C4-2B (cell line): ENCODE measurements around the gene OR10T2.
"Not testable (repeated sequence)": the region's sequence is repeated elsewhere in the genome, so short reads cannot be mapped to it uniquely, and the experiment has no call there.

Source experiments
- H3K27ac ChIP-seq: fragments of 450-650 bp; 2 replicates; pipeline ENCODE4 v1.5.1; 2017
- ZFX ChIP-seq: fragments of 450-650 bp; IDR thresholded peaks from 2 replicates; pipeline ENCODE4 v1.6.1; 2017
- TF ChIP-seq, protein P1 (sequence below): fragments of 450-650 bp; conservative IDR thresholded peaks from 2 replicates; pipeline ENCODE4 v1.5.1; 2017; ENCODE audit warnings: mild to moderate bottlenecking

Gene OR10T2

GRCh38 chr1:158390331-158390730 is 8.9 kb downstream of the OR10T2 start:
- TF ChIP-seq ZFX = no peak
- TF ChIP-seq, protein P1, sequence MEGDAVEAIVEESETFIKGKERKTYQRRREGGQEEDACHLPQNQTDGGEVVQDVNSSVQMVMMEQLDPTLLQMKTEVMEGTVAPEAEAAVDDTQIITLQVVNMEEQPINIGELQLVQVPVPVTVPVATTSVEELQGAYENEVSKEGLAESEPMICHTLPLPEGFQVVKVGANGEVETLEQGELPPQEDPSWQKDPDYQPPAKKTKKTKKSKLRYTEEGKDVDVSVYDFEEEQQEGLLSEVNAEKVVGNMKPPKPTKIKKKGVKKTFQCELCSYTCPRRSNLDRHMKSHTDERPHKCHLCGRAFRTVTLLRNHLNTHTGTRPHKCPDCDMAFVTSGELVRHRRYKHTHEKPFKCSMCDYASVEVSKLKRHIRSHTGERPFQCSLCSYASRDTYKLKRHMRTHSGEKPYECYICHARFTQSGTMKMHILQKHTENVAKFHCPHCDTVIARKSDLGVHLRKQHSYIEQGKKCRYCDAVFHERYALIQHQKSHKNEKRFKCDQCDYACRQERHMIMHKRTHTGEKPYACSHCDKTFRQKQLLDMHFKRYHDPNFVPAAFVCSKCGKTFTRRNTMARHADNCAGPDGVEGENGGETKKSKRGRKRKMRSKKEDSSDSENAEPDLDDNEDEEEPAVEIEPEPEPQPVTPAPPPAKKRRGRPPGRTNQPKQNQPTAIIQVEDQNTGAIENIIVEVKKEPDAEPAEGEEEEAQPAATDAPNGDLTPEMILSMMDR = no peak
- H3K27ac ChIP-seq = no peak overlapping the region

DNA sequence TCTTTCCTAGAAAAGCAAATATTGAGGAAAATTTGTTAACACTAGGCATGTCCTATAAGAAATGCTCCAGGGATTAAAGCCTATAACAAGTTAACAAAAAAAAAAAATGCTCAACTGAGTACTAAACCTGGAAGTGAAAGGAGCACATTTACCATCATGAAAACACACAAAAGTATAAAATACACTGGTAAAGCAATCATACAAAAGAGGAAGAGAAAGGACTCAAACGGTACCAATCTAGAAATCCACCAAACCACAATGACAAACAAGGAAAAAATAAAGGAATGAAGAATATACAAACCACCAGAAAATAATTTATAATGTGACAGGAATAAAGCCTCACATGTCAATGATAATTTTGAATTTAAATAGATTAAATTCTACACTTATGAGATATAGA is 24.4 kb downstream of the OR10T2 start:
- no peak overlapping the region for H3K27ac ChIP-seq
- TF ChIP-seq ZFX = no peak

- H3K27ac ChIP-seq = not testable (repeated sequence)
Measured at GRCh38 chr1:158374101-158374500, 25.2 kb downstream of the OR10T2 start.

DNA sequence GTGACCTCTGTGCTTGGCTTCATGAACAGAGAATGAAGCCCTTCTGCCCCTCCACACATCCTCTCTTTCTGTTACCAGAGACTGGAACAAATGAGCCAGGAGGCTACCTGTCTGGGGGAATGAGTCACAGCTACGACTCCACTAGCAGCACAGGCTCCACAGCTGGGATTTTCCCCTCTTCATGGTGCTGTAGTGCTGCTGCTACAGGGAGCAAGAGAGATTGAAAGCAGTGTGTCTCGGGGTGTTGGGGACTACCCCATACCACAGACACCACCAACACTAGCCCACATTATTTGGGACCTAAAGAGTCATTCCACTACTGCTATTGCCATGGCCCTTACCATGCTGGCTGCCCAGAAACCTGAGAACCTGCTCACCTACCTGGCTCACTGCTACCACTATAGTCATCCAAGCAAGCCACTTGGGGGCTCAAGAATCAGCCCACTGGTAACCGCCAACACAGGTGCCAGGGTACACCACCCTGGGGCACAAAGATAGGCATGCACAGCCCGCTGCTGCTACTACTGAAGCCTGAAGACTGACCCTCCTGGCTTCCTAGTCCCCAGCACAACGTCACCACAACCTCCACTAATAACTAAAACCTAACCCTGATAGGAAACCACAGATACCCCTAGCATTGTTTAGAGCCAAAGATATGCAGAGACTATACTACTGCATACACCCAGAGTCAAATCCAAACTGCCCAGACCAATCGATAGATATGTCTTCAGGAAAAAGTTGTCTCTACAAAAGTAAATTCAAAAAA is 27.9 kb downstream of the OR10T2 start:
- TF ChIP-seq, protein P1 = no peak
- no peak for TF ChIP-seq ZFX
- no peak overlapping the region for H3K27ac ChIP-seq

DNA sequence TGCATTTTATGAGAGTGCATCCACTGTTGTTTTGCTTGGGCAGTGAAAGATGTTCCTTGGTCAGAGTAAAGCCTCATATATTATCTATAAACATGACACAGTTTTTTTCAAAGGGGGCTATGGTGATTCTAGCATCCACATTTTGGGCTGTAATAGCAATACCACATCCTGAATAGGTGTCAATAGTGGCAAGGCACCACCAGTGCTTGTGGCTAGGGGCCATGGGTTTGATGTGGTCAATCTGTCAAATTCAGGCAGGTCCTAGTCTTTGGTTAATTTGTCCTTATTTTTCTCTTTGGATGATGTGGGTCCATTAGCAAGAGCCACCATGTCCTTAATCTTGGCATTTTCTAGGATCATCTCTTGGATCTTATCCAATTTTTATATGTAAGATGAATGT is 32.5 kb downstream of the OR10T2 start:
- H3K27ac ChIP-seq = no peak overlapping the region
- TF ChIP-seq, protein P1 = no peak
- TF ChIP-seq ZFX = no peak

GRCh38 chr1:158362941-158363340 is 36.3 kb downstream of the OR10T2 start:
- TF ChIP-seq, protein P1 = no peak
- TF ChIP-seq ZFX = no peak
- no peak overlapping the region for H3K27ac ChIP-seq

- TF ChIP-seq ZFX = no peak
- TF ChIP-seq, protein P1 = no peak
- H3K27ac ChIP-seq = no peak overlapping the region
Measured at GRCh38 chr1:158362482-158362881, 36.8 kb downstream of the OR10T2 start.

DNA sequence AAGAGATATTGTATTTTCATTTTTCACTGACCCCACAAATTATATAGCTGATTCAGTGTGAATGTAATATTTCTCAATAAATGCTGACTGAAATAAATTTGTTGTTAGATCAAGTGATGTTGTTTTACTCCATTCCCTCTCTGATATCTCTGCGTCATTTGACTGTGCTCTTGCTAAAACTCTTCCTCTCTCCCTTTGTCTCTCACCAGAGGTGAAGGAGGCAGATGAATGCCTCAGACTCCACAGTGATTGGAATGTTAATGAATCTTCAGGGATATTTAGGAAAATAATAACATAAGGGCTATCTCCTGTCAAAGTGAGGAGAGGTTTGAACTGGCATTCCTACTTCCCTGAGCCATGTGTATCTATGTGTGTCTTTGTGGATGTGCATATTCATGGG is 41.8 kb downstream of the OR10T2 start:
- TF ChIP-seq, protein P1 = no peak
- no peak for TF ChIP-seq ZFX
- no peak overlapping the region for H3K27ac ChIP-seq
